Fibroblast of lung (primary cell): ENCODE results near the gene WFIKKN1. TPM values are rescaled to one million over a fixed set of nuclear protein-coding genes. Genes with fewer than 3 reads are reported as not detected.

ENCODE experiments used
- DNase-seq, 2 donors: peaks; one replicate each; pipeline versions ENCODE4 v3.0.0 to v3.0.0-alpha.2; 2010; ENCODE audit warnings: low read depth in 2 of 2
- H2AFZ ChIP-seq: 2 replicates; pipeline ENCODE4 v1.5.1; 2012; ENCODE audit warnings: low read length, control low read depth, inconsistent platforms
- H3K27ac ChIP-seq: 2 replicates; pipeline ENCODE4 v1.5.1; 2011; ENCODE audit warnings: low read length, control low read depth; ENCODE audit not compliant: insufficient read depth
- H3K27me3 ChIP-seq: 2 replicates; pipeline ENCODE4 v1.5.1; 2011; ENCODE audit warnings: mild to moderate bottlenecking, low read length; ENCODE audit not compliant: control insufficient read depth, insufficient read depth
- H3K36me3 ChIP-seq: 2 replicates; pipeline ENCODE4 v1.5.1; 2011; ENCODE audit warnings: low read length; ENCODE audit not compliant: control insufficient read depth, insufficient read depth
- H3K4me1 ChIP-seq: 2 replicates; pipeline ENCODE4 v1.5.1; 2011; ENCODE audit warnings: low read length; ENCODE audit not compliant: control insufficient read depth, insufficient read depth; ENCODE audit errors: extremely low read depth
- H3K4me2 ChIP-seq: 2 replicates; pipeline ENCODE4 v1.5.1; 2011; ENCODE audit warnings: low read length, control low read depth; ENCODE audit not compliant: insufficient read depth; ENCODE audit errors: extremely low read depth
- H3K4me3 ChIP-seq, 4 experiments: fragments of 200-600 bp in 1 of 4; sonication (generic) in 1 of 4; replicated peaks in 1 of 4; 2 replicates each; pipeline ENCODE4 v1.5.1; 2011 to 2016; ENCODE audit warnings: low read length in 4 of 4, low read depth in 3 of 4, mild to moderate bottlenecking in 3 of 4, control low read depth in 2 of 4, inconsistent platforms in 1 of 4, mixed read lengths in 1 of 4; ENCODE audit not compliant: insufficient read depth in 1 of 4; ENCODE audit errors: control extremely low read depth in 1 of 4
- H3K79me2 ChIP-seq: 2 replicates; pipeline ENCODE4 v1.5.1; 2012; ENCODE audit warnings: mild to moderate bottlenecking, low read length, inconsistent platforms; ENCODE audit not compliant: control insufficient read depth, insufficient read depth
- H3K9ac ChIP-seq: 2 replicates; pipeline ENCODE4 v1.5.1; 2011; ENCODE audit warnings: mild to moderate bottlenecking, low read length, control low read depth; ENCODE audit not compliant: insufficient read depth
- H3K9me3 ChIP-seq: 2 replicates; pipeline ENCODE4 v1.5.1; 2012; ENCODE audit warnings: low read depth, low read length; ENCODE audit not compliant: control insufficient read depth, insufficient read depth
- H4K20me1 ChIP-seq: 2 replicates; pipeline ENCODE4 v1.5.1; 2011; ENCODE audit warnings: low read length; ENCODE audit not compliant: control insufficient read depth, insufficient read depth; ENCODE audit errors: extremely low read depth
- EZH2 ChIP-seq: IDR thresholded peaks from 2 replicates; pipeline ENCODE4 v1.5.1; 2012; ENCODE audit warnings: low read length, control low read depth, mild to moderate bottlenecking; ENCODE audit errors: missing control alignments
- polyA plus RNA-seq, 2 donors: library from polyadenylated mRNA; depleted of rRNA in 1 of 2; stranded (reverse) in 1 of 2; unstranded in 1 of 2; fragments of >200 nt; gene quantifications; 2 replicates each; pipeline ENCODE4 v1.2.1, GENCODE V29; 2011 to 2012; ENCODE audit warnings: missing spikeins in 1 of 2
- total RNA-seq: library from RNA; depleted of rRNA; stranded (reverse); fragments of >200 nt; gene quantifications from 2 replicates; pipeline ENCODE4 v1.2.1, GENCODE V29; 2014
- TF ChIP-seq, protein P1 (sequence below), 2 donors: IDR thresholded peaks in 1 of 2; conservative IDR thresholded peaks in 1 of 2; 1 replicate in 1 of 2; 2 replicates in 1 of 2; pipeline ENCODE4 v1.5.1; 2011 to 2012; ENCODE audit warnings: low read length in 2 of 2, control low read depth in 1 of 2, inconsistent platforms in 1 of 2, low read depth in 1 of 2, mild to moderate bottlenecking in 1 of 2

The WFIKKN1 gene
- total and polyA plus RNA-seq, 2 donors (not counting 1 experiment from before 2014, with no cell fraction given), result 0.17 TPM; not detected in 1

DNA sequence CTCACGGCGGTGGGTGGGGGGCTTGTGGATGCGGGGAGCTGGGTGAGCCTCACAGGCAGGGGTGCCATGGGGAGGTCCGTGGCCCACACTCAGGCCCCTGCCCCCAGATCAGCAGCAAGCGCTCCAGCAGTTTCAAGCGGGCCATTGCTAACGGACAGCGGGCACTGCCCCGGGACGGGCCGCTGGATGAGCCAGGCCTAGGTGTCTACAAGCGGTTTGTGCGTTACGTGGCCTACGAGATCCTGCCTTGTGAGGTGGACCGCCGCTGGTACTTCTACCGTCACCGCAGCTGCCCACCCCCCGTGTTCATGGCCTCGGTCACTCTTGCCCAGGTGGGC is 45.7 kb downstream of the WFIKKN1 start:
- H3K4me3 ChIP-seq, result no peak overlapping the region
- H3K9me3 ChIP-seq, result no peaks in the 10 kb centered on the region
- peaks cover 10% of the 10 kb centered on the region for H3K4me1 ChIP-seq
- no peak overlapping the region for H3K9ac ChIP-seq
- H3K27me3 ChIP-seq, result no peaks in the 10 kb centered on the region
- peaks cover 16% of the 10 kb centered on the region for H3K36me3 ChIP-seq
- no peaks in the 10 kb centered on the region for H4K20me1 ChIP-seq
- no peak overlapping the region for H3K27ac ChIP-seq
- H3K4me2 ChIP-seq, result no peak overlapping the region
- H3K79me2 ChIP-seq, result peaks cover 9% of the 10 kb centered on the region
- no peak overlapping the region for H2AFZ ChIP-seq
- no peak for DNase-seq
- TF ChIP-seq EZH2, result no peak
- TF ChIP-seq, protein P1, sequence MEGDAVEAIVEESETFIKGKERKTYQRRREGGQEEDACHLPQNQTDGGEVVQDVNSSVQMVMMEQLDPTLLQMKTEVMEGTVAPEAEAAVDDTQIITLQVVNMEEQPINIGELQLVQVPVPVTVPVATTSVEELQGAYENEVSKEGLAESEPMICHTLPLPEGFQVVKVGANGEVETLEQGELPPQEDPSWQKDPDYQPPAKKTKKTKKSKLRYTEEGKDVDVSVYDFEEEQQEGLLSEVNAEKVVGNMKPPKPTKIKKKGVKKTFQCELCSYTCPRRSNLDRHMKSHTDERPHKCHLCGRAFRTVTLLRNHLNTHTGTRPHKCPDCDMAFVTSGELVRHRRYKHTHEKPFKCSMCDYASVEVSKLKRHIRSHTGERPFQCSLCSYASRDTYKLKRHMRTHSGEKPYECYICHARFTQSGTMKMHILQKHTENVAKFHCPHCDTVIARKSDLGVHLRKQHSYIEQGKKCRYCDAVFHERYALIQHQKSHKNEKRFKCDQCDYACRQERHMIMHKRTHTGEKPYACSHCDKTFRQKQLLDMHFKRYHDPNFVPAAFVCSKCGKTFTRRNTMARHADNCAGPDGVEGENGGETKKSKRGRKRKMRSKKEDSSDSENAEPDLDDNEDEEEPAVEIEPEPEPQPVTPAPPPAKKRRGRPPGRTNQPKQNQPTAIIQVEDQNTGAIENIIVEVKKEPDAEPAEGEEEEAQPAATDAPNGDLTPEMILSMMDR (conservative IDR thresholded peaks at IDR 0.05 in 1 of 2, IDR thresholded peaks at IDR 0.05 in 1 of 2; ENCODE audit: low read depth in 1 of 2, low read length in 2 of 2), result no peak

DNA sequence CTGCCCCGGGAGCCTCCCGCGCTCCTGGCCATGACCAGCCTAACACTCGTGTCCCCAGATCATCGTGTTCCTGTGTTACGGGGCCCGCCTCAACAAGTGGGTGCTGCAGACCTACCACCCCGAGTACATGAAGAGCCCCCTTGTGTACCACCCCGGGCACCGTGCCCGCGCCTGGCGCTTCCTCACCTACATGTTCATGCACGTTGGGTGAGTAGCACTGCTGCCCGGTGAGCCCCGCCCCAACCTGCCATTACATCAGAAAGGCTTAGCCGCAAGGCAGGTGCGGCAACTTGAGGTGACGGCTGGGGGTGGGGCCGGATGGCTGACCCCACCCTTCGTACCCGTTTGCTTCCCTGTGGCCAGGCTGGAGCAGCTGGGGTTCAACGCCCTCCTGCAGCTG is 46.1 kb downstream of the WFIKKN1 start:
- H3K9ac ChIP-seq, result no peak overlapping the region
- no peak for DNase-seq
- TF ChIP-seq, protein P1 (conservative IDR thresholded peaks at IDR 0.05 in 1 of 2, IDR thresholded peaks at IDR 0.05 in 1 of 2; ENCODE audit: low read depth in 1 of 2, low read length in 2 of 2), result no peak
- no peak for TF ChIP-seq EZH2
- H2AFZ ChIP-seq, result no peak overlapping the region
- peaks cover 14% of the 10 kb centered on the region for H3K4me1 ChIP-seq
- H3K27me3 ChIP-seq, result no peaks in the 10 kb centered on the region
- H3K36me3 ChIP-seq, result peaks cover 16% of the 10 kb centered on the region
- H3K27ac ChIP-seq, result no peak overlapping the region
- peaks cover 13% of the 10 kb centered on the region for H3K79me2 ChIP-seq
- H3K4me2 ChIP-seq, result no peak overlapping the region
- H3K9me3 ChIP-seq, result no peaks in the 10 kb centered on the region
- no peaks in the 10 kb centered on the region for H4K20me1 ChIP-seq
- H3K4me3 ChIP-seq, result no peak overlapping the region

DNA sequence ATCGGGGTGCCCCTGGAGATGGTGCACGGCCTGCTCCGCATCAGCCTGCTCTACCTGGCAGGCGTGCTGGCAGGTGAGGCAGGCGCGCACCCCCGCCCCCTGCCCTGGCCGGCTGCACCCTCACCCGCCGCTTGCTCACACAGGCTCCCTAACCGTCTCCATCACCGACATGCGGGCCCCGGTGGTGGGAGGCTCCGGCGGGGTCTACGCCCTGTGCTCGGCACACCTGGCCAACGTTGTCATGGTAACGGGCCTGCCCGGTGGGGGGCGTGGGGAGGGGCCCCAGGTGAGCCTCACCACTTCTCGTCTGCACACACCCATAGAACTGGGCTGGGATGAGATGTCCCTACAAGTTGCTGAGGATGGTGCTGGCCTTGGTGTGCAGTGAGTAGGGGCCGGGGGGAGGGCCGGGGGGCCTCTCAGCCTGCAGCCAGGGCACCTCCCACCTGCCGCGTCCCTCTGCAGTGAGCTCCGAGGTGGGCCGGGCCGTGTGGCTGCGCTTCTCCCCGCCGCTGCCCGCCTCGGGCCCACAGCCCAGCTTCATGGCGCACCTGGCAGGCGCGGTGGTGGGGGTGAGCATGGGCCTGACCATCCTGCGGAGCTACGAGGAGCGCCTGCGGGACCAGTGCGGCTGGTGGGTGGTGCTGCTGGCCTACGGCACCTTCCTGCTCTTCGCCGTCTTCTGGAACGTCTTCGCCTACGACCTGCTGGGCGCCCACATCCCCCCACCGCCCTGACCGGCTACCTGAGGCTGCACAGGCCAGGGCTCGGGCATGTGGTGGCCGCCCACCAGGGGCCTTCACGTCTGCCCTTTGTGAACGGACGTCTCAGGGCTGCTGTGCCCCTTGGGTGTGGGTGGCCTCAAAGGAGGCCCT is 46.8 kb downstream of the WFIKKN1 start:
- Histone ChIP-seq H3K4me3 (no peak overlapping the region), H3K9ac (no peak overlapping the region), H3K27ac (no peak overlapping the region), H2AFZ (no peak overlapping the region), H3K36me3 (peaks cover 16% of the 10 kb centered on the region), H4K20me1 (no peaks in the 10 kb centered on the region), H3K4me1 (peaks cover 16% of the 10 kb centered on the region), H3K79me2 (peaks cover 19% of the 10 kb centered on the region), H3K9me3 (no peaks in the 10 kb centered on the region), H3K27me3 (no peaks in the 10 kb centered on the region), H3K4me2 (no peak overlapping the region)
- TF ChIP-seq EZH2, result no peak
- TF ChIP-seq, protein P1 (conservative IDR thresholded peaks at IDR 0.05 in 1 of 2, IDR thresholded peaks at IDR 0.05 in 1 of 2; ENCODE audit: low read depth in 1 of 2, low read length in 2 of 2), result no peak
- DNase-seq, result no peak
